NCI-H2227 (cell line): Measurements from ENCODE around the gene MRPL2.

ENCODE experiments used
- DNase-seq: peaks from one replicate; lab custom pipeline; 2025; ENCODE audit not compliant: unreplicated experiment; lab: John Stamatoyannopoulos, UW

The MRPL2 gene

GRCh38 chr6:43021270-43022047 is 37.8 kb downstream of the MRPL2 start, which contains the start of gene RRP36:
Gene RRP36, plus strand, starts transcription at chr6:43021623. Its CDS starts 32 bp downstream, at chr6:43021655.
- DNase-seq: peak; percentile 84

DNA sequence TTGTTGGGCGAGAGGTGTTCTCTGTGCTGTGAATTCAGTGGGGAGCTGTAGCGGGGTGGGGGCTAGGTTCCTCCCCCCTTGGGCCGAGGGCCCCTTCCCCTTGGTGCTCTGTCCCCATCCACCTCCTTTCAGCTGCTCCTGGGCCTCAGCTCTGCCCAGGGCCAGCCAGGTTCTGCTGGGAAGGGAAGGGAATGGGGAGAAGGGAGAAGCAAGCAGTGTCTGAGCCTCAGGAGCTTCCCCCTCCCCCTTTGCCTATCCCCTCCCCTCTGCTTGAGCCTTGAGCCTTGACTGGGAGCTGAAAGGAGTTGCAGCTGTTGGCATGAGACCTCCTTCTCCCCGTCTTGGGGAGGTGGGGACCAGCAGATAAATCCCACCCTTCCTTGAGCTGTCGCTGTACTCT is 38.4 kb downstream of the MRPL2 start:
- DNase-seq: peak; percentile 45

DNA sequence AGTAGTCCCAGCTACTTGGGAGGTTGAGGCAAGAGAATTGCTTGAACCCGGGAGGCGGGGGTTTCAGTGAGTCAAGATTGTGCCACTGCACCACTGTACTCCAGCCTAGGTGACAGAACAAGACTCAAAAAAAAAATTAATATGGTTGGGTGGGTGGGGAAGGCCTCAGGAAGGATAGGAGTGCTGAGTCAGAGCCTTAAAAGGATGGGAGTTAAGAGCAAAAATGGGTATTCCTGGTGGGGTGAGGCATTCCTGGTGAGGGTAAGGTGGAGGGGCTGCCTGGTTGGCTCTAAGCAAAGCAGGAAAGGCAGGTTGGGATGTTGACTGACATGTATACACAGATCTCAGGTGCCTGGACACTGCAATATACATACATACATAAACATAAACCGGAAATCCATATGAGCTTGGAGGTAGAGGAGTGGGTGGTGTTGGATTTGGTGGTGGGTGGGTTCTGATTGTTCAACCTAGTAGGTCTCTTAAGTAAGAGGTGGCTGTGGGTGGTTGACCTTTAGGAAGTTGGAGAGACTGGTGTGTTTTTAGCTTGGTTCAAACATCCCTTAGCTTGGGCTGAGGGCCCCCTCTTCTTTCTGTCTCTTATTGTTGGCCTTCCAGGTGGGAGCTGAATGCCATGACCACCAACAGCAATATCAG is 39.1 kb downstream of the MRPL2 start:
- DNase-seq: no peak

GRCh38 chr6:43019152-43019551 is 40.1 kb downstream of the MRPL2 start:
- no peak for DNase-seq

GRCh38 chr6:43016943-43017334 is 42.3 kb downstream of the MRPL2 start:
- DNase-seq: no peak

- DNase-seq: no peak
Measured at GRCh38 chr6:43016176-43016942, 42.9 kb downstream of the MRPL2 start.

- peak; percentile 42 for DNase-seq
Measured at GRCh38 chr6:43014434-43014909, 44.8 kb downstream of the MRPL2 start.

- DNase-seq: peak; percentile 98
Measured at GRCh38 chr6:43013843-43014433, 45.3 kb downstream of the MRPL2 start, which contains the start of the genes KLHDC3 and MEA1. Gene KLHDC3, plus strand, starts transcription at chr6:43014249. Its CDS starts 2,944 bp downstream, at chr6:43017193. Gene MEA1, minus strand, starts transcription at chr6:43013946. Its CDS starts 133 bp downstream, at chr6:43013813.

DNA sequence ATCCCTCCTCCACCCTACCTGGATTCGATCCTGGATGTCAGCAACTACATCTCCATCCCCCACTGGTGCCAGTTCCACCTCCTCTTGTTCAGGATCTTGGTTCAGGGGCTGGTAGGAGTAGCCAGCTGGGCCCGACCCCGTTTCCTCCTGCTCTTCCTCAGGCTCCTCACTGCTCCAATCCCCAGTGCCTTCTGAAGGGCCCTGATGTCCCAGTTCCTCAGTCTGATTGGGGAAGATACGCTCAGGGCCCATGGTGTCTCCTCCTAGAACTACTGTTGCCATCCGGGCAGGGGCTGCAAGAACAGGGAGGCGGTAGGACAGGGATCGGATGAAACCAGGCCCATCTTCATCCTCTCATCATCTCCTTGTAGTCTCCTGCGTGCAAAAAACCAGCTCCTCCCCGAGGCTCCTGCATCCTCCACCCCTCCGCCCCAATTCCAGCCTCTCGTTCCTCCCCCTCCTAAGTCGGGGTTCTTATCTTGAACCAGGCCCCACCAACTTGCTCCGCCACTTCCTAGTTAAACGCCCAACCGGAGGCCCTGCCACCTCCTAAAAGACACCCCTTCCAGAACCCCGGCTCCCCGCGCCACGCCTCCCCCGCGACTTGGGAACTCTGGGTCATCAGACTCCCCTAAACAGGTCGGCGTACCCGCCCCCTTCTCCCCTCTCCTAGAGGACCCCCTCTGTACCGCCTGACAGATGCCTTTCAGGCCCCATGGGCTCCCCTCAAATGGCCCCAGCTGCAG is 46.0 kb downstream of the MRPL2 start:
- no peak for DNase-seq

GRCh38 chr6:43012364-43012763 is 46.9 kb downstream of the MRPL2 start:
- DNase-seq: no peak

- DNase-seq: no peak
Measured at GRCh38 chr6:43011207-43011606, 48.0 kb downstream of the MRPL2 start.

DNA sequence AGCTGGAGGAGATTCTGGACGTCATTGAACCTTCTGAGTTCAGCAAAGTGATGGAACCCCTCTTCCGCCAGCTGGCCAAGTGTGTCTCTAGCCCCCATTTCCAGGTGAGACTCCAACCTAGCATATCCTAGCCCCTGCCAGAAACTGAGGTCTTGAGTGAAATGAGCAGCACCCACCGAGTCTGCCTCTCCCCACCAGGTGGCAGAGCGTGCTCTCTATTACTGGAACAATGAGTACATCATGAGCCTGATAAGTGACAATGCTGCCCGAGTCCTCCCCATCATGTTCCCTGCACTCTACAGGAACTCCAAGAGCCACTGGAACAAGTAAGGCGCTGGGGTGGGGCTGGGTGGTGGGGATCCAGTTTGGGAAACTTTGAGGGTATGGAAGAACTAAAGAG is 50.1 kb downstream of the MRPL2 start:
- peak; percentile 33 for DNase-seq

GRCh38 chr6:43007126-43007525 is 52.1 kb downstream of the MRPL2 start:
- no peak for DNase-seq

- no peak for DNase-seq
Measured at GRCh38 chr6:43006251-43006650, 53.0 kb downstream of the MRPL2 start.

DNA sequence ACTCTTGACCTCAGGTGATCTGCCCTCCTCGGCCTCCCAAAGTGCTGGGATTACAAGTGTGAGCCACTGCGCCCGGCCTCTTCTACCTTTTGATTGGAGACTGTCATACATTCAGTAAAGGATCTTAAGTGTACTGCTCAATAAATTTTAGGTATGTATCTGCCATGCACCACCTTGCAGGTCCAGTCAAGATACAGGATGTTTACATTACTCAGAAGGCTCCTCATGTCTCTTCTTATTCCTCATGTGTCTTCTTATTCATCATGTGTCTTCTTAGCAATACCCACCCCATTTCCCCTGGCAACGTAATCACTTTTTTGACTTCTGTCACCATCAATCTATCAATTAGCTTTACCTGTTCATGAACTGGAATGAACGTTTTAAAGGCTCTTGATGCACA is 53.4 kb downstream of the MRPL2 start:
- DNase-seq: no peak
